ENCODE measurements around the gene ULK4. TPM values are rescaled to one million over a fixed set of nuclear protein-coding genes. Genes with fewer than 3 reads are reported as not detected.

The ULK4 gene
- total and polyA plus RNA-seq, 9 of the 15 experiments (the other 6 are each of a cell fraction or from before 2014, with no cell fraction given), result 3.0 to 5.9 (median 3.5) TPM

DNA sequence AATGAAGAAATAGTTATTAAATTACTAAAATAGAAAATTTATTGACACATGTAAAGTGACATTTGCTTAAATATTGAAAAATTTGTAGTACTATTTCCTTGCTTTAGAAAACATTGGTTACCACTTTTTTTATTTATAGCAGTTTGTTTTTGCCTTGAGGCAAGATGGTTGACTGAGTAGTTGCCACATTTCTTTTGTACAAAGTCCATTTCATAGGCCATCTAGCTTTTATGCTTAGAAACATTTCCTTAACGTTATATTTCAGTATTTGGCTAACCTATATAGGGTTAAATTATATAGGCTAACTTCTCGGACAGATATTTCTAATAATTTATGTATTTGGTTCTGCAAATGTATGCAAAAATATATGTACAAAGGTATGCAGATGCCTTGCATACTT lies 745.5 kb downstream of the ULK4 start (continued):
- TF ChIP-seq TEAD1 (CRISPR knock-in tag; IDR thresholded peaks at IDR 0.05), result no peak

GRCh38 chr3:41213588-41213987 lies 748.3 kb downstream of the ULK4 start:
- H3K9me3 ChIP-seq (replicated peaks; ENCODE audit: control insufficient read depth, insufficient read depth, low read depth, low read length), result no peaks in the 10 kb centered on the region
- FAIRE-seq (no peak), DNase-seq (ENCODE audit: extremely low read depth in 1 of 4, low spot score in 3 of 4) (no peak), ATAC-seq (no peak)
- peaks cover 5 to 7% of the 10 kb centered on the region in 2 experiments; a peak in 2 of 5 replicates for H3K4me1 ChIP-seq (replicated peaks in 1 of 2; ENCODE audit: control insufficient read depth in 2 of 2, insufficient read depth in 2 of 2, low read length in 2 of 2)
- H3K4me3 ChIP-seq, result no peak overlapping the region
- no peaks in the 10 kb centered on the region for H3K9me1 ChIP-seq (ENCODE audit: control insufficient read depth, insufficient read depth, low read length)
- no peak overlapping the region for H3K9ac ChIP-seq (ENCODE audit: insufficient read depth in 1 of 2, low read depth in 2 of 2, low read length in 2 of 2)
- intact Hi-C loops (cut with micrococcal nuclease) (no loop called here), in situ Hi-C loops (cut with MboI) (no loop called here)
- no peaks in the 10 kb centered on the region for H3K27me3 ChIP-seq (ENCODE audit: control insufficient read depth in 2 of 2, insufficient read depth in 2 of 2, low read length in 2 of 2)
- TF ChIP-seq SP1 (CRISPR knock-in tag; IDR thresholded peaks at IDR 0.05) (no peak), HNRNPH1 (optimal IDR thresholded peaks at IDR 0.05; ENCODE audit: low read depth, low read length) (no peak), E2F5 (CRISPR knock-in tag; IDR thresholded peaks at IDR 0.05) (no peak), MYC (IDR thresholded peaks at IDR 0.05; ENCODE audit: low read depth, low read length) (no peak), MYC (CRISPR knock-in tag; IDR thresholded peaks at IDR 0.05; ENCODE audit: borderline replicate concordance, low read depth) (no peak), NR1H2 (CRISPR knock-in tag; IDR thresholded peaks at IDR 0.05) (no peak), YBX1 (IDR thresholded peaks at IDR 0.05) (no peak), DIDO1 (tag; IDR thresholded peaks at IDR 0.05; ENCODE audit: low read depth) (no peak), TEAD2 (tag; IDR thresholded peaks at IDR 0.05) (no peak), ZNF766 (CRISPR knock-in tag; conservative IDR thresholded peaks at IDR 0.05) (no peak)
- peaks cover 96% of the 10 kb centered on the region for H3K79me2 ChIP-seq (ENCODE audit: control insufficient read depth, insufficient read depth, low read length)
- H3K27ac ChIP-seq (ENCODE audit: extremely low read depth, low read depth, low read length), result no peak overlapping the region
- ChIA-PET POLR2A (interaction anchor here (1.1 to 3.8 kb wide), 5 partner anchors 8 to 15 kb away, joined by 3 to 14 read pairs (median 6); partner anchors contain the start of gene CTNNB1), CTCF (ENCODE audit: low intra/inter-chr PET ratio) (no interaction called here)
- peaks cover 56% of the 10 kb centered on the region for H4K20me1 ChIP-seq (replicated peaks; ENCODE audit: control insufficient read depth, insufficient read depth, low read length)
- no peak overlapping the region for H3K4me2 ChIP-seq (ENCODE audit: insufficient read depth, low read length)
- WGBS (ENCODE audit: insufficient coverage, low coverage, missing lambda C conversion rate), result 75% methylated on average over 2 of the region's 2 CpGs
- no peak overlapping the region for H2AFZ ChIP-seq (ENCODE audit: low read depth, low read length)
- no TSS peak for BruUV-seq (replicated peaks)
- H3K36me3 ChIP-seq (ENCODE audit: control insufficient read depth, insufficient read depth, low read length), result no peaks in the 10 kb centered on the region; the same call in 2 of the 3 replicates

All from K562 (cell line).